KBM-7 (cell line): ENCODE results near the gene GTF3A.

Source experiments
- DNase-seq: peaks from one replicate; pipeline ENCODE4 v3.0.0-alpha.2; 2015
- in situ Hi-C: fragments of 300-500 bp; cut with MboI; formaldehyde crosslinking; loops from 2 replicates; pipeline ENCODE4 v1.14.3; 2020; ENCODE audit warnings: low sequenced_read_pairs, low pct_unique_long_range_greater_than_20kb, mixed read lengths

Gene GTF3A

DNA sequence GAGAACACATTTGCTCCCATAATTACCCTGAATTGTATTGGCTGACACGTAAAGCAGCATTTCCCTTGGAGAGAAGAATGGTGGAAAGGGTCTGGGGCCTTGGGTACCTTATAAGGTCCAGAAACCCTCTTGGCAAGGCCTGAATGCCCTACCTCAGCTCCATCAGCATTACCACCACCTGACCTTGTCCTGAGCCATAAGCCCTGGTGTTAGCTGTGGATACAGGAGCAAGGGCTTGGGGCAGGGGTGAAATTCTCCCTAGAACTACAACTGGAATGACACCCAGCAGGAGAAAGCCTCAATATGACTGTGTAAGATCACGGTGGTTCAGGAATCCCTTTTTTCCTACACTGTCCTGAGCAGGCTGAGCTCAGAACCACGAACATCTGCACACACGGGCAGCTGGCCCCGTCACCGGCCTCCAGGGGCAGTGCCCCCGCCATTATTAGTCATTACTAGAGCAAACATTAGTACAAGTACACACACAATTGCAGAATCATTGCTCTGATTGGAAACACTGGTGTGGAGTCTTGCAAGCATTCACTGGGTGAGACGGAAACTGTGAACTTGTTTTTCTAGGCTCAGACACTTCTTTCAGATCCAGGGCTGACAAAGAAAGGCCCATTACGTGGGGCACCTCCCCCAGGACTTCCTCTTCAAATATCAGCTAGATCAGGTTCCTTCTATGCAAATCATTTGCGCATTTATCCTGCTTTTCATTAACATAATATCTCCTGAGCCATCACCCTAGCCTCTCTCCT lies 52.7 kb downstream of the GTF3A start:
- in situ Hi-C loops: no loop called here
- peak; percentile 27 for DNase-seq

GRCh38 chr13:27481766-27482165 lies 57.3 kb downstream of the GTF3A start:
- in situ Hi-C loops: no loop called here
- peak; percentile 41 for DNase-seq

- peak; percentile 73 for DNase-seq
- in situ Hi-C loops: no loop called here
These were observed 58.6 kb downstream of the GTF3A start for GRCh38 chr13:27482983-27483382.

DNA sequence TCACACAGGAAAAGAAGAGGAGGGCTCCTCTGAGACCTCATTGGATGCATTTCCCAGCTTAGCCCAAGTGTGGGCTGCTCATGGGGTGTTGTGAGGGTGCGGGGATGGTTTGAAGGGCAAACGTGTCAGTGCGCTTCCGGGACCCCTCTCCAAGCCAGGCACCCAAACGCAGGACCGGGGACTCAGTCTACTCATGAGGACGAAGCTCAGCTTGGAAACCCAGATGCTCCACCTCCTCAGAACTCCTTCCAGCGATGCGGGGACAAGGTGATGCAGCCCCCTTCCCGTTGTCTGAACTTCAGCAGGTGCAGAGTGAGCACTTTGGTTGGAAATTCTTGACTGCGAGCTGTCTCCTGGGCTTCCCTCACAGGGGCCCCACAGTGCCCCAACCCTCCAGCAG lies 59.0 kb downstream of the GTF3A start:
- in situ Hi-C loops: no loop called here
- DNase-seq: no peak
